K562 (cell line): Measurements from ENCODE around the gene CENPN. TPM values are rescaled to one million over a fixed set of nuclear protein-coding genes. Genes with fewer than 3 reads are reported as not detected.

Source experiments
- FOXP4 ChIP-seq: sonication (generic); formaldehyde crosslinking; IDR thresholded peaks from 2 replicates; pipeline ENCODE4 v1.8.0; 2022; ENCODE audit warnings: mild to moderate bottlenecking, missing genetic modification reagents, borderline replicate concordance
- GTF2A2 ChIP-seq: IDR thresholded peaks from 2 replicates; pipeline ENCODE4 v1.6.1; 2016; ENCODE audit warnings: mild to moderate bottlenecking, missing genetic modification characterization, missing compliant biosample characterization
- GTF2E2 ChIP-seq: fragments of 200-800 bp; sonication (Bioruptor generic); IDR thresholded peaks from 2 replicates; pipeline ENCODE4 v1.6.1; 2016; ENCODE audit warnings: missing genetic modification characterization, missing compliant biosample characterization
- GTF3C2 ChIP-seq: IDR thresholded peaks from 3 replicates; pipeline ENCODE4 v1.6.1; 2011; ENCODE audit warnings: borderline replicate concordance, mild to moderate bottlenecking, moderate library complexity; ENCODE audit not compliant: insufficient read length; ENCODE audit errors: extremely low read depth
- HMGXB4 ChIP-seq: sonication (generic); formaldehyde crosslinking; IDR thresholded peaks from 2 replicates; pipeline ENCODE4 v1.8.1; 2023; ENCODE audit warnings: mild to moderate bottlenecking, missing genetic modification reagents
- NCOA2 ChIP-seq, 2 experiments: fragments of 450-650 bp; IDR thresholded peaks; 2 replicates each; pipeline ENCODE4 v1.6.1; 2018; ENCODE audit warnings: mild to moderate bottlenecking in 2 of 2, moderate library complexity in 1 of 2; ENCODE audit not compliant: partially characterized antibody in 2 of 2
- RBM17 ChIP-seq: fragments of 200-400 bp; formaldehyde crosslinking; IDR thresholded peaks from 2 replicates; pipeline ENCODE4 v1.6.1; 2017; ENCODE audit warnings: low read depth, mild to moderate bottlenecking, low read length, borderline replicate concordance
- SP1 ChIP-seq: sonication (generic); formaldehyde crosslinking; IDR thresholded peaks from 2 replicates; pipeline ENCODE4 v1.8.1; 2022; ENCODE audit warnings: mild to moderate bottlenecking, missing genetic modification reagents
- ZBTB1 ChIP-seq: sonication (generic); formaldehyde crosslinking; IDR thresholded peaks from 2 replicates; pipeline ENCODE4 v1.8.1; 2023; ENCODE audit warnings: missing genetic modification reagents, low read depth, mild to moderate bottlenecking, borderline replicate concordance
- ZNF124 ChIP-seq: sonication (generic); formaldehyde crosslinking; IDR thresholded peaks from 2 replicates; pipeline ENCODE4 v1.8.1; 2022; ENCODE audit warnings: missing genetic modification reagents
- polyA plus RNA-seq, 8 experiments: library from polyadenylated mRNA; depleted of rRNA in 4 of 8; stranded (reverse) in 5 of 8; unstranded in 3 of 8; fragments of >200 nt; fragmentation: Nextera tagmentation in 2 of 8; fragmentation: Illumina TruSeq in 1 of 8; extraction: Ambion mirVana in 2 of 8; extraction: Trizol in 1 of 8; gene quantifications; 2 replicates each; pipeline versions ENCODE4 v1.2.1 to v1.2.3, GENCODE V29; 2011 to 2014; ENCODE audit warnings: inconsistent platforms in 1 of 8, missing spikeins in 1 of 8
- total RNA-seq, 7 experiments: library from RNA; depleted of rRNA in 6 of 7; stranded (reverse); fragments of >200 nt in 6 of 7; fragmentation: Illumina TruSeq in 2 of 7; extraction: Trizol in 2 of 7; gene quantifications; 2 replicates each; pipeline versions ENCODE4 v1.2.1 to v1.2.3, GENCODE V29; 2011 to 2021; ENCODE audit warnings: low replicate concordance in 1 of 7
- TF ChIP-seq, protein P1 (sequence below), 3 experiments: IDR thresholded peaks in 2 of 3; conservative IDR thresholded peaks in 1 of 3; 2 replicates each; pipeline ENCODE4 v1.5.1; 2011 to 2012; ENCODE audit warnings: low read length in 3 of 3, mild to moderate bottlenecking in 3 of 3, control low read depth in 2 of 3, improper control_type of control experiment in 1 of 3, inconsistent platforms in 1 of 3, low read depth in 1 of 3, mixed read lengths in 1 of 3, moderate library complexity in 1 of 3; ENCODE audit not compliant: insufficient read depth in 2 of 3

The CENPN gene
- total and polyA plus RNA-seq, 9 of the 15 experiments (the other 6 are each of a cell fraction or from before 2014, with no cell fraction given), result 92.3 to 384 (median 140) TPM

- TF ChIP-seq GTF3C2 (peak; percentile 50), SP1 (CRISPR knock-in tag) (peak; percentile 99), ZNF124 (no peak), GTF2E2 (tag) (no peak; the same call in 1 of the 2 replicates), GTF2A2 (tag) (peak; percentile 60; the same call in 1 of the 2 replicates), ZBTB1 (peak; percentile 59; the same call in 1 of the 2 replicates), NCOA2 (IDR thresholded peaks at IDR 0.05; ENCODE audit: partially characterized antibody in 2 of 2) (no peak), FOXP4 (CRISPR knock-in tag) (no peak), HMGXB4 (CRISPR knock-in tag) (peak; percentile 95; the same call in 1 of the 2 replicates), RBM17 (no peak)
- TF ChIP-seq, protein P1, sequence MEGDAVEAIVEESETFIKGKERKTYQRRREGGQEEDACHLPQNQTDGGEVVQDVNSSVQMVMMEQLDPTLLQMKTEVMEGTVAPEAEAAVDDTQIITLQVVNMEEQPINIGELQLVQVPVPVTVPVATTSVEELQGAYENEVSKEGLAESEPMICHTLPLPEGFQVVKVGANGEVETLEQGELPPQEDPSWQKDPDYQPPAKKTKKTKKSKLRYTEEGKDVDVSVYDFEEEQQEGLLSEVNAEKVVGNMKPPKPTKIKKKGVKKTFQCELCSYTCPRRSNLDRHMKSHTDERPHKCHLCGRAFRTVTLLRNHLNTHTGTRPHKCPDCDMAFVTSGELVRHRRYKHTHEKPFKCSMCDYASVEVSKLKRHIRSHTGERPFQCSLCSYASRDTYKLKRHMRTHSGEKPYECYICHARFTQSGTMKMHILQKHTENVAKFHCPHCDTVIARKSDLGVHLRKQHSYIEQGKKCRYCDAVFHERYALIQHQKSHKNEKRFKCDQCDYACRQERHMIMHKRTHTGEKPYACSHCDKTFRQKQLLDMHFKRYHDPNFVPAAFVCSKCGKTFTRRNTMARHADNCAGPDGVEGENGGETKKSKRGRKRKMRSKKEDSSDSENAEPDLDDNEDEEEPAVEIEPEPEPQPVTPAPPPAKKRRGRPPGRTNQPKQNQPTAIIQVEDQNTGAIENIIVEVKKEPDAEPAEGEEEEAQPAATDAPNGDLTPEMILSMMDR (IDR thresholded peaks at IDR 0.05 in 2 of 3, conservative IDR thresholded peaks at IDR 0.05 in 1 of 3; ENCODE audit: insufficient read depth in 2 of 3, low read depth in 1 of 3, low read length in 3 of 3), result peak in 1 of 3 experiments; percentile 15; a peak in 2 of 6 replicates
These were observed at the start of gene CENPN, which contains the start of gene CMC2 (continued) for GRCh38 chr16:81006813-81007695.
